Stimulated activated naive CD8-positive, alpha-beta T cell treated with anti-CD3 and anti-CD28 coated beads, Interleukin-15, amount 100 ng/mL, for 72 hours (primary cell): ENCODE measurements around the gene CHRD.
A peak's percentile ranks its signal among the peaks of the same experiment; 100 is the strongest.
"Not testable (repeated sequence)": the region's sequence is repeated elsewhere in the genome, so short reads cannot be mapped to it uniquely, and the experiment has no call there.

Source experiments
- ATAC-seq: fragments of 150-1000 bp; cut with Tn5 transposase; 2 replicates; pipeline ENCODE4 v1.10.0; 2021; ENCODE audit warnings: mild to moderate bottlenecking, moderate library complexity
- DNase-seq, 2 donors: peaks; one replicate each; pipeline ENCODE4 v3.0.0; 2021 to 2022
- H3K27ac Mint-ChIP-seq, 2 donors: one replicate each; pipeline ENCODE4 v1.8.0; 2022; ENCODE audit warnings: mild to moderate bottlenecking in 2 of 2, mixed read lengths in 2 of 2, moderate library complexity in 2 of 2
- H3K27me3 Mint-ChIP-seq: one replicate; pipeline ENCODE4 v1.8.0; 2022; ENCODE audit warnings: mixed read lengths
- H3K4me1 Mint-ChIP-seq: one replicate; pipeline ENCODE4 v1.8.0; 2022; ENCODE audit warnings: mild to moderate bottlenecking, mixed read lengths
- H3K4me3 Mint-ChIP-seq, 2 donors: one replicate each; pipeline ENCODE4 v1.8.0; 2022; ENCODE audit warnings: mild to moderate bottlenecking in 2 of 2, mixed read lengths in 2 of 2, moderate library complexity in 1 of 2
- H3K9me3 Mint-ChIP-seq, 2 donors: one replicate each; pipeline ENCODE4 v1.8.0; 2022; ENCODE audit warnings: mixed read lengths in 2 of 2

The CHRD gene

DNA sequence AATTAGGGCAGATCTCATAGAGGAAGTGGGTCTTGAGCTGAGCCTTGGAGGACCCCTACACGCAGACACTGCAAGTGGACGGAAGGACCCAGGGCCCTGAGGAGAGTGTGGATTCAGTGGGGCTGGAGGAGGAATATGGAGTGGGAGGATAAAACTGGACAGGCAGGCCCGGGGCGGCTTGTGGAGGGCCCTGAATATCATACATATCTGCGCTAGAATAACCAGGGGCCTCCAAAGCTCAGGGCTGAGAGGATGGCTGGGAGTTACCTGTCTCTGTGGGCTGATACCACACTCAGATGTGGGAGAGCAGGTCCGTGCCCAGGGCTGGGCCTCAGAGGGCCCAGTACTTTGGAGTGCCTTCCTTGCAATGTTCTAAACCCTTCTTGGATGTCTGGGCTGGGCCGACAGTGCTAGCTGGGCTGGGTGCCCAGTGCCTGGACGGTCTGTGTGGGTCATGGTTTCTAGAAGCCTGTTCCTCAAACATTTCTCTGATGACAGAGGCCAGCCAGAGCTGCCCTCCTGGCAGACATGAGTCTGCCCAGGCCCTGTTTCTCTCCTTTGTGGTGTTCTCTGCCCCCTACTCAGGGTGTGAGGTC is 29.6 kb downstream of the CHRD start:
- DNase-seq (no peak), ATAC-seq (no peak)
- no peaks in the 10 kb centered on the region for H3K4me1 Mint-ChIP-seq
- H3K27me3 Mint-ChIP-seq: no peaks in the 10 kb centered on the region
- H3K4me3 Mint-ChIP-seq: no peak overlapping the region
- H3K9me3 Mint-ChIP-seq: no peaks in the 10 kb centered on the region
- no peak overlapping the region for H3K27ac Mint-ChIP-seq

DNA sequence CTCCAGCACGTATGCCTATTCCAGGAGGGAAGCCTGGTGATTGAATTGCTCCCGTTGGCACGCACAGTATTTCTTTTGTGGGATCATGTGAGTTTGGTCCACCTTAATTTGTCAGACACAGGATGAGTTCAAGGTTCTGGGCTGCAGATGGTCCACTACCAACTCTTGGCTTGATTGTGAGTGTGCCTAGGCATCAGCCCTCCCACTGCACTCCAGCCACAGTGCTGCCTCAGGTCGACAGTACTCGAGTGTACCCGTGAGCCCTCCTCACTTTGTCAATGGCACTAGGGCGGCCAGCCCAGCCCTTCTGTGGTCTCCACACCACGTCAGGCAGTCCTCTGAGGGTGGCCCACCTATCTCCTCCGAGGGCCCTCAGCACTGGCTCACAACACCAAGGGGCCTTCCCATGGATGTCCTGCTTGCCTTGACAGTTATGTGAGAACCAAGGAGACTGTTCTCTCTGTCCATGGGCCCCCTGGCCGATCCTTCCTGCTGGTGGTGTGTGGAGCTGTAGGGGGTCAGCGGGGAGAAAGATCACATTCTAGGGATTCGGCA is 30.2 kb downstream of the CHRD start:
- H3K9me3 Mint-ChIP-seq: no peaks in the 10 kb centered on the region

DNA sequence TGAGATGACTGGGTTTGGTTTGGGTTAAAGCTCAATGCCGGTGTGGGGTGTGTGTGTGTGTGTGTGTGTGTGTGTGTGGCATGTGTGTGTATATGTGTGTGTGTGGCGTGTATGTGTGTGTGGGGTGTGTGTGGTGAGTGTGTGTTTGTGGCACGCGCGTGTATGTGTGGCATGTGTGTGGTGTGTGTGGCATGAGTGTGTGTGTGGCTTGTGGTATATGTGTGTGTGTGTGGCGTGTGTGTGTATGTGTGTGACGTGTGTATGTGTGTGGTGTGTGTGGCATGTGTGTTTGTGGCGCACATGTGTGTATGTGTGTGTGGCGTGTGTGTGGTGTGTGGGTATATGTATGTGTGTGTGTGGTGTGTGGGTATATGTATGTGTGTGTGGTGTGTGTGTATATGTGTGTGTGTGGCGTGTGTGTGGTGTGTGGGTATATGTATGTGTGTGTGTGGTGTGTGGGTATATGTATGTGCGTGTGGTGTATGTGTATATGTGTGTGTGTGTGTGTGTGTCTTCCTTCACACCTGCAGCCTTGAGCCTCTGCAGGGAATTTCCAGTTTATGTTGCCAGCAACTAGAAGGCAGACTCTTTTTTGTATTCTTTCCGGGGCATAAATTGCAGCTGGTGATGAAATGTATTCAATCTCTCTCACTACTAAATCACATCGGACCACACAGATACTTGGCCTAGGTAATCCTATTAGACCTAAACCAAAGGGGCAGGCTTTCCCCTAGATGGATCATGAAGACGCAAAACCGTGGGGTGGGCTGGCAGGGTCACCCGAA is 34.8 kb downstream of the CHRD start:
- Mint-ChIP-seq H3K27ac (no peak overlapping the region), H3K9me3 (no peaks in the 10 kb centered on the region), H3K4me1 (no peaks in the 10 kb centered on the region), H3K27me3 (no peaks in the 10 kb centered on the region), H3K4me3 (no peak overlapping the region)
- ATAC-seq: no peak
- no peak for DNase-seq

More for the DNA sequence above, 30.2 kb downstream of the CHRD start:
- DNase-seq: no peak
- Mint-ChIP-seq H3K27ac (no peak overlapping the region), H3K4me3 (no peak overlapping the region), H3K4me1 (no peaks in the 10 kb centered on the region), H3K27me3 (no peaks in the 10 kb centered on the region)
- no peak for ATAC-seq

DNA sequence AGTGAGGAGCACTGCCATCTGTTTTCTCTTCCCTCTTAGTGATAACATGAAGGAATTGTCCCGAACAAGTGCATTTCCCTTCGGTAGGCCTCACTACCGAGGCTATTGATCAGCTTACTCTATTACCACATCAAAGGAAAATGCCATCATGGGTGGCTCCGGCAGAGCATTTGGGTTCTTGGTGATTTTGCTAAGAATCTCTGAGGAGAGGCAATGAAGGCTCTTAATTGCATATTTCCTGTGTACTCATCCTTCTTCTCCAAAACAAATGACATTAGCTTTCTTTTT is 35.3 kb downstream of the CHRD start:
- H3K27me3 Mint-ChIP-seq: no peaks in the 10 kb centered on the region
- no peaks in the 10 kb centered on the region for H3K4me1 Mint-ChIP-seq
- ATAC-seq (no peak), DNase-seq (no peak)
- H3K4me3 Mint-ChIP-seq: no peak overlapping the region
- H3K9me3 Mint-ChIP-seq: no peaks in the 10 kb centered on the region
- no peak overlapping the region for H3K27ac Mint-ChIP-seq

DNA sequence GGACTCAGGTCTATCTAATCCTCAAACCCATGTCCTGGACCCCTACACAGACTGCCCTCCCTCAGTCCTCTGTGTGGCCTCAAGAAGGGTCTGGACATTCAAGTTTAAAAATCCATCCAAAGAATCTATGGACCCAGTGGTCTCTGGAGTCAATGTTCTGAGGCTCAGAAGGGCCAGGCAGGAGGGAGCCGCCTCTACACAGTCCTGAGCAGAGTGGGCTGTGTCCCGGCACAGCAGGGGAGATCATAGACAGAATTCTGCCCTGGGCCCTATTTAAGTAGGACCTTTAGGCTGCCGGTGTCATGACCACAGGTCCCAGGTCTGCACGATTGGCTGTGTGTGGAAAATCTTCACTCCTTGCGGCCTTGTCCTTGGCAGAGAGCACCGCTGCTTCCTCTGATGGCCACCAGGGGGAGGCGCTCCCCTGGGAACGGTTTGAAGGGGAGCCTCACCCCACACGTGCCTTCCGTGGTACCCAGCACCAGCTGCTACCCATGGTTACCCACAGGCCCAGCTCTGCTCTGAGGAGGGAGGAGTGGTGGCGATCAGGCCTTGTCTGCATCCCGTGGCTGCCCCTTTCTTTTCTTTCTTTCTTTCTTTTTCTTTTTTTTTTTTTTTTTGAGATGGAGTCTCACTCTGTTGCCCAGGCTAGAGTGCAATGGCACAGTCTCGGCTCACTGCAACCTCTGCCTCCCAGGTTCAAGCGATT is 37.9 kb downstream of the CHRD start:
- no peak overlapping the region for H3K4me3 Mint-ChIP-seq
- ATAC-seq: peak; percentile 92
- no peaks in the 10 kb centered on the region for H3K27me3 Mint-ChIP-seq
- H3K9me3 Mint-ChIP-seq: no peaks in the 10 kb centered on the region
- no peaks in the 10 kb centered on the region for H3K4me1 Mint-ChIP-seq
- peak; percentile 59 to 67 for DNase-seq
- H3K27ac Mint-ChIP-seq: no peak overlapping the region

DNA sequence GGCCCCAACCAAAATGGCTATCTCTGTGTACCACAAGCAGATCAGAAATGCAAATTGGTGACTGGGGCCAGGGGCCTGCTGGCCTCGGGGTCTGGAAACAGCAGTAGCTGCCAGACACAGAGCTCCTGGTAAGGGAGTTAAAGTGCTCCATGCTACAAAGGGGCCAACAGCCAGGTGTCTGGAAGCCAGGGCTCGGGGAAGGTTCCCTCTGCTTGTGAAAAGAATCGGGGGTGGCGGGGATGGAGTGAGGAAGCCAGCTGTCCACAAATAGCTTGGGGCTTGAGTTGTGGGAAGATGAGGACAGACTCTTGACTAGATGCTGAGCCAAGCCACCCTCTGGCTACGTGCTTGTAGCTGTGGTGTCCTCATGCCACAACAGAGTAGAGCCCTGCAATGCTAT is 39.3 kb downstream of the CHRD start:
- H3K4me1 Mint-ChIP-seq: no peaks in the 10 kb centered on the region
- H3K4me3 Mint-ChIP-seq: no peak overlapping the region
- DNase-seq: no peak
- H3K27ac Mint-ChIP-seq: no peak overlapping the region
- H3K27me3 Mint-ChIP-seq: peaks cover 9% of the 10 kb centered on the region
- no peaks in the 10 kb centered on the region for H3K9me3 Mint-ChIP-seq
- ATAC-seq: no peak

DNA sequence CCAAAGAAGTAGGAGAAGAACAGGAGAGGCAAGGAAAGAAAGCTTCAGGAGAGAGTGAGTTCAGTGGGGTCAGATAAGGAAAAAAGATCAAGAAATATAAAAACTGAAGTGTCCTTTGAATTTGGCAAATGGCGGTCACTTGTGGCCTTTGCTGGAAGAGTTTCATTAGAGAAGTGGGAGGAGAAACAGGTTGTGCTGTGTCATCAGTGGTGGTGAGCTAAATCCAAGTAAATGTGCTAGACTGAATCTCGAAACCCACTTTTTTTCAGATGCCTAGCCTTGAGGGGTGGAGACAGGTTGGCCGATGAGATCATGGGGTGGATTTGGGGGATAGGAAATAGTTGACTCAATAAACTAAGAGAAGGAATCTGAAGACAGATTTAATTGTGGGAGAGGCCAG is 43.7 kb downstream of the CHRD start:
- H3K4me1 Mint-ChIP-seq: no peaks in the 10 kb centered on the region
- no peak overlapping the region for H3K27ac Mint-ChIP-seq
- H3K4me3 Mint-ChIP-seq: no peak overlapping the region
- no peaks in the 10 kb centered on the region for H3K9me3 Mint-ChIP-seq
- ATAC-seq (no peak), DNase-seq (no peak)
- H3K27me3 Mint-ChIP-seq: peaks cover 17% of the 10 kb centered on the region

DNA sequence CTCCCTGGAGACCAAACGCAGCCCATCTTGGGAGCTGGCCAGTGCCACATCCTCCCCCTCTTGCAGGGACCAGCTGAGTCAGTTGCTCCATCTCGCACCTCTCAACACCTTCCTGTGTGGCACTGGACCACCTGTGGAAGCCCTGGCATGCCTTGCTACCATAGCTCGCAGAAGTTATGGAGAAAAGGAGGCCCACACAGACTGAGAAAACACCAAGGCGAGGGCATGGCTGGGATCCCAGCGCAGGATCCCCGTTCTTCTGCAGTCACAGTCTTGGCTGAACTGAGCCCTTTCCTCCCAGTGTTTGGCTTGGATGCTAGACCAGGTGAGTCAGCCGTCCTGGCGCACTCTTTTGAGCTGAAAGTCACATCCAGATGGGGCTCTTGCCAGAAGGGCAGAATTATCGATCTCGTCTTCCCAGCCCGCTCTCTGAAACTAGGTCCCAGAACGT is 46.9 kb downstream of the CHRD start:
- ATAC-seq: no peak
- Mint-ChIP-seq H3K4me1 (no peaks in the 10 kb centered on the region), H3K9me3 (no peaks in the 10 kb centered on the region), H3K27me3 (peaks cover 25% of the 10 kb centered on the region), H3K27ac (no peak overlapping the region), H3K4me3 (no peak overlapping the region)
- DNase-seq: no peak

DNA sequence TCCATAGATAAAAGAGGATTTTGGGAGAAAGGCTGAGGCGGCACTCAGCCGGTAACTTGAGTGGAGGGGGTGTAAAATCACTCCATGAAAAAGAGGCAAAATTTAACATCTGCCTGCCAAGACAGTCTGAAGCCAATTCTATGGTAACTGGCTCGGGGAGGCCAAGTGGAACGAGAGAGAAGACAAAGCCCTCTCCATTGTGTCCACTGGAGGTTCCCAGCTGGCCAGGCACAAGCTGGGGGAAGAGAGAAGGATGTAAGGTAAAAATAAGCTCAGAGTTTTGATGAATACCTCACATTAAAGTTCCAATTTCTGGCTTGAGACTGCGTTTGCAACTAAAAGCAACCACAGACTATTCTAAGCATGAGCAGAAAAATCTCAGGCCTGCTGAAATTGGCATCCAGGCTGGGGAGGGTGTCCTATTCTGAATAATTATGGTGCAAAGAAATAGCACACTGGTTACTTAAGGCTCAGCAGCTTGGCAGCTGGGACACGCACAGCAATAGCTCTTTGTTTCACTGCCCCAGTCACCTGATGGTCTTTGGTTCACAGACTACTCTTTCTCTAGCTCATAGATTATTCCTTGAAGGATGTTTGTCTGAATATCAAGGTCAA is 48.8 kb downstream of the CHRD start:
- Mint-ChIP-seq H3K27ac (no peak overlapping the region), H3K27me3 (peaks cover 19% of the 10 kb centered on the region), H3K4me1 (no peaks in the 10 kb centered on the region), H3K9me3 (no peaks in the 10 kb centered on the region), H3K4me3 (no peak overlapping the region)
- DNase-seq (no peak), ATAC-seq (no peak)

DNA sequence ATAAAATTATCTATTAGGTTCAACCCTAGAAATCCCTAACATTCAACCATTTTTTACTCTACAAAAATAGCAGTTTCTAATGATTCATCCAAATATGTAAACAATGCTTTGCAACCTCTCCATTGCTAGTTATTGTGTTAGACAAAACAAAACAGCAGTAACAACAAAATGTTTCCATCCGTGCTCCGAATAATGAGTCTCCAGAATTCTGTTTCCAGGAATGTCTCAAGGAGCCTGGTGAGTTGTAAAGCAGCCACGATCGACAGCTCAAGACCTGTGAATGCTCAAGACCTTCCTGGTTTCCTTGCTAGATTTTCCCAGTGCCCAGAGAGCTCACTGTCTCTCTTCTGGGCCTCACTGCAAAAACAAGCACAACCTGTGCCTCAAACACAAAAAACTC is 49.9 kb downstream of the CHRD start:
- Mint-ChIP-seq H3K27me3 (peaks cover 27% of the 10 kb centered on the region), H3K4me1 (no peaks in the 10 kb centered on the region), H3K27ac (no peak overlapping the region), H3K4me3 (no peak overlapping the region), H3K9me3 (no peaks in the 10 kb centered on the region)
- DNase-seq (no peak), ATAC-seq (no peak)

DNA sequence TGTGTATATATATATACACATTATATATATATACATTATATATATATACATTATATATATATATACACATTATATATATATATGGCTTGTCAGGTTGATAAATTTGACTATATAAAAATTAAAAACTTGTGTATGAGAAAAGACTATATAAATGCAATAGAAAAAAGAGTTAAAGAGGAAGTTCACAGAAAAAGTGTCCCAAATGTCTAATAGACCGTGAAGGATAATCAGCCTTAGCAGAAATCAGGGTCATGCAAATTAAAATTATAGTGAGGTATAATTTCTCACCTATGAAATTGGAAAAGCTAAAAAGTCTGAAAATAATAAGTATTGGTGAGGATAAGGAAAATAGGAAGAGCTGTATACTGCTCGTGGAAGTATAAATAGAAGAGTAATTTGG is 51.1 kb downstream of the CHRD start:
- Mint-ChIP-seq H3K4me3 (no peak overlapping the region), H3K27ac (no peak overlapping the region), H3K9me3 (no peaks in the 10 kb centered on the region), H3K4me1 (no peaks in the 10 kb centered on the region), H3K27me3 (peaks cover 27% of the 10 kb centered on the region)
- DNase-seq: no peak
- ATAC-seq: no peak

DNA sequence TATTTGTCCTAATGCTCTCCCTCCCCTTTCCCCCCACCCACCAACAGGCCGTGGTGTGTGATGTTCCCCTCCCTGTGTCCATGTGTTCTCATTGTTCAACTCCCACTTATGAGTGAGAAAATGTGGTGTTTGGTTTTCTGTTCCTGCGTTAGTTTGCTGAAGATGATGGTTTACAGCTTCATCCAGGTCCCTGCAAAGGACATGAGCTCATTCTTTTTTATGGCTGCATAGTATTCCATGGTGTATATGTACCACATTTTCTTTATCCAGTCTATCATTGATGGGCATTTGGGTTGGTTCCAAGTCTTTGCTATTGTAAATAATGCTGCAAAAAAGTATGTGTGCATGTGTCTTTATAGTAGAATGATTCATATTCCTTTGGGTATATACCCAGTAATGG is 53.3 kb downstream of the CHRD start:
- not testable (repeated sequence) for H3K4me1 Mint-ChIP-seq, ATAC-seq, DNase-seq, H3K4me3 Mint-ChIP-seq, H3K9me3 Mint-ChIP-seq
- H3K27me3 Mint-ChIP-seq: peaks cover 23% of the 10 kb centered on the region
- peak overlapping the region in 1 of 2 donors; percentile 52 for H3K27ac Mint-ChIP-seq

DNA sequence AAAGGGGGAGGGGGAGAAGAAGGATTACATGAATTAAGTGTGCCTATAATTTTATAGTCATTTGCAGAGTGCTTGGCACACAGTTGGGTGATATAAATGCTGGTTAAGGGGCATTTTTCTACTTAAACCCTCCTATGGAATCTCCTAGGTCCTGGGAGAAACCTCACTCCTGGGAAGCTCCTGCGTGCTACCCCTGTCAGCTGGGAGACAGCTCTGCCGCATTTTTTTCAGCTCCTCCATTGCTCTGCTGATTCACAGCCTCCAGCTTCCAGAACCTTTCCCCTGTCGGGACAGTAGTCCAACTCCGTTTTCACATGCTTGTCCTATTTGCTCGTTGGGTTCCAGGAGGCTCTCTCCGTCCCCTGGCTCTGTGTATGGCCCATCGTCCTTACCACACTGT is 59.2 kb downstream of the CHRD start:
- peaks cover 6% of the 10 kb centered on the region in 2 donors for H3K9me3 Mint-ChIP-seq
- H3K27ac Mint-ChIP-seq: no peak overlapping the region
- H3K4me3 Mint-ChIP-seq: no peak overlapping the region
- ATAC-seq (no peak), DNase-seq (no peak)
- H3K4me1 Mint-ChIP-seq: no peaks in the 10 kb centered on the region
- H3K27me3 Mint-ChIP-seq: peaks cover 26% of the 10 kb centered on the region
